ENCODE measurements around the gene GJB3. TPM values are rescaled to one million over a fixed set of nuclear protein-coding genes. Genes with fewer than 3 reads are reported as not detected.

GJB3 gene
- total RNA-seq, 1 experiment from 2014 or later = 0.52 TPM

GRCh38 chr1:34784751-34785221 is 3.8 kb downstream of the GJB3 start:
- BruUV-seq (replicated peaks) = no TSS peak
- H3K27ac Mint-ChIP-seq (ENCODE audit: unreplicated experiment) = no peak overlapping the region
- intact Hi-C loops (cut with micrococcal nuclease; ENCODE audit: unreplicated experiment) = no loop called here
- CTCF ChIA-PET = no interaction called here
- H3K4me3 ChIP-seq (ENCODE audit: low read depth, low read length) = no peak overlapping the region
- H3K27me3 Mint-ChIP-seq (ENCODE audit: insufficient read depth, unreplicated experiment) = no peaks in the 10 kb centered on the region
- H3K9me3 ChIP-seq = no peaks in the 10 kb centered on the region
- no peak for DNase-seq
- peaks cover 6% of the 10 kb centered on the region for H3K4me1 Mint-ChIP-seq (ENCODE audit: low read depth, unreplicated experiment)
- H3K36me3 ChIP-seq (ENCODE audit: control insufficient read depth, insufficient read depth, low read length) = no peaks in the 10 kb centered on the region
- no peaks in the 10 kb centered on the region for H3K36me3 Mint-ChIP-seq (ENCODE audit: insufficient read depth, unreplicated experiment)
- H3K27me3 ChIP-seq (replicated peaks; ENCODE audit: control insufficient read depth, insufficient read depth, low read length) = no peaks in the 10 kb centered on the region
- POLR2A ChIA-PET = no interaction called here
- H3K4me3 Mint-ChIP-seq (ENCODE audit: unreplicated experiment) = no peak overlapping the region
- TF ChIP-seq CTCF (IDR thresholded peaks at IDR 0.05; ENCODE audit: insufficient read depth in 1 of 2, low read depth in 1 of 2, low read length in 1 of 2, severe bottlenecking in 1 of 2, unreplicated experiment in 1 of 2) = no peak
- H3K4me1 ChIP-seq = peaks cover 5% of the 10 kb centered on the region; the same call in 1 of the 2 replicates
- H3K9me3 Mint-ChIP-seq (ENCODE audit: unreplicated experiment) = no peaks in the 10 kb centered on the region

GRCh38 chr1:34785231-34785874 is 4.3 kb downstream of the GJB3 start:
- BruUV-seq (replicated peaks) = no TSS peak
- no peaks in the 10 kb centered on the region for H3K9me3 Mint-ChIP-seq (ENCODE audit: unreplicated experiment)
- H3K27ac Mint-ChIP-seq (ENCODE audit: unreplicated experiment) = no peak overlapping the region
- no peaks in the 10 kb centered on the region for H3K36me3 Mint-ChIP-seq (ENCODE audit: insufficient read depth, unreplicated experiment)
- no peak overlapping the region for H3K4me3 Mint-ChIP-seq (ENCODE audit: unreplicated experiment)
- Histone ChIP-seq H3K4me1 (peaks cover 5% of the 10 kb centered on the region; the same call in 1 of the 2 replicates), H3K4me3 (ENCODE audit: low read depth, low read length) (no peak overlapping the region), H3K9me3 (no peaks in the 10 kb centered on the region), H3K27me3 (replicated peaks; ENCODE audit: control insufficient read depth, insufficient read depth, low read length) (no peaks in the 10 kb centered on the region), H3K36me3 (ENCODE audit: control insufficient read depth, insufficient read depth, low read length) (no peaks in the 10 kb centered on the region)
- H3K4me1 Mint-ChIP-seq (ENCODE audit: low read depth, unreplicated experiment) = peaks cover 6% of the 10 kb centered on the region
- no peaks in the 10 kb centered on the region for H3K27me3 Mint-ChIP-seq (ENCODE audit: insufficient read depth, unreplicated experiment)
- no peak for TF ChIP-seq CTCF (IDR thresholded peaks at IDR 0.05; ENCODE audit: insufficient read depth in 1 of 2, low read depth in 1 of 2, low read length in 1 of 2, severe bottlenecking in 1 of 2, unreplicated experiment in 1 of 2)
- DNase-seq = no peak
- ChIA-PET CTCF (no interaction called here), POLR2A (no interaction called here)
- intact Hi-C loops (cut with micrococcal nuclease; ENCODE audit: unreplicated experiment) = no loop called here

- H3K4me1 Mint-ChIP-seq (ENCODE audit: low read depth, unreplicated experiment) = peaks cover 6% of the 10 kb centered on the region
- intact Hi-C loops (cut with micrococcal nuclease; ENCODE audit: unreplicated experiment) = loop anchor here (1.0 kb wide), 2 partner anchors 66 to 99 kb away; no protein-coding TSS in a partner anchor
- BruUV-seq (replicated peaks) = no TSS peak
- no peak overlapping the region for H3K27ac Mint-ChIP-seq (ENCODE audit: unreplicated experiment)
- H3K9me3 ChIP-seq = no peaks in the 10 kb centered on the region
- no peaks in the 10 kb centered on the region for H3K36me3 ChIP-seq (ENCODE audit: control insufficient read depth, insufficient read depth, low read length)
- ChIA-PET POLR2A (no interaction called here), CTCF (interaction anchor here (1.0 to 1.1 kb wide), 4 partner anchors 58 to 80 kb away, joined by 4 to 16 read pairs (median 6); partner anchors contain the start of gene SMIM12)
- H3K4me3 ChIP-seq (ENCODE audit: low read depth, low read length) = no peak overlapping the region
- no peak for TF ChIP-seq CTCF (IDR thresholded peaks at IDR 0.05; ENCODE audit: insufficient read depth in 1 of 2, low read depth in 1 of 2, low read length in 1 of 2, severe bottlenecking in 1 of 2, unreplicated experiment in 1 of 2)
- H3K27me3 ChIP-seq (replicated peaks; ENCODE audit: control insufficient read depth, insufficient read depth, low read length) = no peaks in the 10 kb centered on the region
- no peaks in the 10 kb centered on the region for H3K27me3 Mint-ChIP-seq (ENCODE audit: insufficient read depth, unreplicated experiment)
- H3K9me3 Mint-ChIP-seq (ENCODE audit: unreplicated experiment) = no peaks in the 10 kb centered on the region
- no peaks in the 10 kb centered on the region for H3K36me3 Mint-ChIP-seq (ENCODE audit: insufficient read depth, unreplicated experiment)
- H3K4me3 Mint-ChIP-seq (ENCODE audit: unreplicated experiment) = no peak overlapping the region
- peaks cover 5% of the 10 kb centered on the region; the same call in 1 of the 2 replicates for H3K4me1 ChIP-seq
- no peak for DNase-seq
Measured at GRCh38 chr1:34785875-34786470, 5.0 kb downstream of the GJB3 start.
